GM19043 (cell line): Measurements from ENCODE around the gene UQCRC2.
"Not testable (repeated sequence)": the region's sequence is repeated elsewhere in the genome, so short reads cannot be mapped to it uniquely, and the experiment has no call there.

Experiments used
- ATAC-seq: cut with Tn5 transposase; IDR thresholded peaks from one replicate; pipeline ENCODE4 v1.9.1; 2021; ENCODE audit warnings: low read depth; ENCODE audit not compliant: unreplicated experiment

UQCRC2 gene

GRCh38 chr16:21952793-21953540, at the start of gene UQCRC2:
UQCRC2 (plus strand) TSS chr16:21953361; CDS start chr16:21953424, 63 bp downstream.
- peak; percentile 88 for ATAC-seq

GRCh38 chr16:21932650-21933049, 20.5 kb upstream of the UQCRC2 start:
- ATAC-seq: not testable (repeated sequence)

- not testable (repeated sequence) for ATAC-seq
Observed at GRCh38 chr16:21933316-21933715, 19.8 kb upstream of the UQCRC2 start.

GRCh38 chr16:21933790-21934189, 19.4 kb upstream of the UQCRC2 start:
- not testable (repeated sequence) for ATAC-seq

- not testable (repeated sequence) for ATAC-seq
Observed at GRCh38 chr16:21936216-21936615, 16.9 kb upstream of the UQCRC2 start.

- no peak for ATAC-seq
Observed at GRCh38 chr16:21937336-21937829, 15.8 kb upstream of the UQCRC2 start.

GRCh38 chr16:21940570-21940969, 12.6 kb upstream of the UQCRC2 start:
- no peak for ATAC-seq

GRCh38 chr16:21943571-21943970, 9.6 kb upstream of the UQCRC2 start:
- ATAC-seq: no peak

- no peak for ATAC-seq
Observed at GRCh38 chr16:21946889-21947635, 6.1 kb upstream of the UQCRC2 start.

GRCh38 chr16:21949713-21950260, 3.4 kb upstream of the UQCRC2 start:
- no peak for ATAC-seq

GRCh38 chr16:21950782-21951521, 2.2 kb upstream of the UQCRC2 start:
- no peak for ATAC-seq

- ATAC-seq: peak; percentile 14
Observed at GRCh38 chr16:21952040-21952792, 945 bp upstream of the UQCRC2 start.

GRCh38 chr16:21953541-21953902, 361 bp downstream of the UQCRC2 start:
- ATAC-seq: peak; percentile 5

GRCh38 chr16:21957714-21958346, 4.7 kb downstream of the UQCRC2 start:
- no peak for ATAC-seq

GRCh38 chr16:21959050-21959449, 5.9 kb downstream of the UQCRC2 start:
- no peak for ATAC-seq

GRCh38 chr16:21962475-21962874, 9.3 kb downstream of the UQCRC2 start:
- ATAC-seq: no peak

- ATAC-seq: no peak
Observed at GRCh38 chr16:21963887-21964286, 10.7 kb downstream of the UQCRC2 start.

- ATAC-seq: no peak
Observed at GRCh38 chr16:21964353-21964752, 11.2 kb downstream of the UQCRC2 start.

- no peak for ATAC-seq
Observed at GRCh38 chr16:21971856-21972255, 18.7 kb downstream of the UQCRC2 start.

- ATAC-seq: no peak
Observed at GRCh38 chr16:21973945-21974344, 20.8 kb downstream of the UQCRC2 start.
